Upper lobe of left lung (tissue), 4 donors: Measurements from ENCODE around the gene PANK1.

Source experiments
- POLR2A ChIP-seq, 4 donors: fragments of 450-650 bp; IDR thresholded peaks; one replicate each; pipeline ENCODE4 v1.5.1; 2016 to 2017; ENCODE audit warnings: antibody characterized with exemption in 4 of 4, mild to moderate bottlenecking in 2 of 4
- POLR2AphosphoS5 ChIP-seq, 2 donors: sonication (generic); formaldehyde crosslinking; IDR thresholded peaks; one replicate each; pipeline ENCODE4 v1.5.1; 2017; ENCODE audit warnings: antibody characterized with exemption in 2 of 2
- TF ChIP-seq, protein P1 (sequence below), 6 experiments: fragments of 450-650 bp in 4 of 6; fragments of 200-600 bp in 2 of 6; sonication (generic) in 2 of 6; IDR thresholded peaks; one replicate each; pipeline ENCODE4 v1.5.1; 2016 to 2019; ENCODE audit warnings: antibody characterized with exemption in 6 of 6

DNA sequence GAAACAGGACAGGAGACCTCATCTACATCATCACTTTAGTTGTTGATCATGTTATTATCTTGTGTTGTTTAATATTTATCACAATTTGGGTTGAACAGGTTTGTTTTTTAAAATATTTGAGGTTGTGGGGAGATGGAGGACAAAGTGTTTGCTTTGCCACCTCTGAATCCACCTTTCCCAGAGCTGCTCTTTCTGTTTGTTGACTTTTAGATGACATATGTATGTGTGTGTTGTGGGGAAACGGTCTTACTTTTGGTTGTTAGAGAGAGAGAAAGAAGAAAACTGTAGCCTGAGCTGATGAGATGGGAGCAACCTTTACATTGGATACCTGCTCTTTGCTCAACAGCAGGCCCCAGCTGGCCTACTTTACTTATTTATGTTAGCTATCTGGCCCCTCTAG is 90.6 kb downstream of the PANK1 start:
- TF ChIP-seq, protein P1, sequence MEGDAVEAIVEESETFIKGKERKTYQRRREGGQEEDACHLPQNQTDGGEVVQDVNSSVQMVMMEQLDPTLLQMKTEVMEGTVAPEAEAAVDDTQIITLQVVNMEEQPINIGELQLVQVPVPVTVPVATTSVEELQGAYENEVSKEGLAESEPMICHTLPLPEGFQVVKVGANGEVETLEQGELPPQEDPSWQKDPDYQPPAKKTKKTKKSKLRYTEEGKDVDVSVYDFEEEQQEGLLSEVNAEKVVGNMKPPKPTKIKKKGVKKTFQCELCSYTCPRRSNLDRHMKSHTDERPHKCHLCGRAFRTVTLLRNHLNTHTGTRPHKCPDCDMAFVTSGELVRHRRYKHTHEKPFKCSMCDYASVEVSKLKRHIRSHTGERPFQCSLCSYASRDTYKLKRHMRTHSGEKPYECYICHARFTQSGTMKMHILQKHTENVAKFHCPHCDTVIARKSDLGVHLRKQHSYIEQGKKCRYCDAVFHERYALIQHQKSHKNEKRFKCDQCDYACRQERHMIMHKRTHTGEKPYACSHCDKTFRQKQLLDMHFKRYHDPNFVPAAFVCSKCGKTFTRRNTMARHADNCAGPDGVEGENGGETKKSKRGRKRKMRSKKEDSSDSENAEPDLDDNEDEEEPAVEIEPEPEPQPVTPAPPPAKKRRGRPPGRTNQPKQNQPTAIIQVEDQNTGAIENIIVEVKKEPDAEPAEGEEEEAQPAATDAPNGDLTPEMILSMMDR (IDR thresholded peaks at IDR 0.05), result no peak
- TF ChIP-seq POLR2AphosphoS5 (IDR thresholded peaks at IDR 0.05), result no peak
- TF ChIP-seq POLR2A (IDR thresholded peaks at IDR 0.05), result no peak
